ENCODE results near the gene TMED8.

DNA sequence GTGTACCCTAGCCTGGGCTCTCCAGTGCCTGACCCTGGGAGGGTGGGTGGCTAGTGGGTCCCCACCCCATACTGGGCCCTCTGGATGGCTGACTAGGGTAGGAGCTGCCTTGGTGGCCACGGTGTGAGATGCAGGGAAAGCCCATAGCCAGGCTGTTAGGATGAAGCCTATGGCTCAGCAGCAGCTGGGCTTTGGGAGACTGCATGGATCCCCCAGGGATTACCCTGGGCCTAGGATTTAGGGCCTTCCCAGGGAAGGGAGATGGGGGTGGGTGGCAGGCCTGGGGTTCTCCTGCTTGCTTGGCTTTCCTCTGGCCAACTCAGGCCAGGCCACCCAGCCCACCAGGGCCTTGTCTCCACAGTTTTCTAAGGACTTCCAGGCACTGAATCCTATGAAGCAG lies 49.8 kb downstream of the TMED8 start:
- TF ChIP-seq POLR2A (IDR thresholded peaks at IDR 0.05; ENCODE audit: low read depth, low read length), result no peak
- TF ChIP-seq RUNX3 (IDR thresholded peaks at IDR 0.05; ENCODE audit: low read length), result no peak
- no peak for TF ChIP-seq CREB1 (IDR thresholded peaks at IDR 0.05; ENCODE audit: low read depth)
- TF ChIP-seq, protein P1, sequence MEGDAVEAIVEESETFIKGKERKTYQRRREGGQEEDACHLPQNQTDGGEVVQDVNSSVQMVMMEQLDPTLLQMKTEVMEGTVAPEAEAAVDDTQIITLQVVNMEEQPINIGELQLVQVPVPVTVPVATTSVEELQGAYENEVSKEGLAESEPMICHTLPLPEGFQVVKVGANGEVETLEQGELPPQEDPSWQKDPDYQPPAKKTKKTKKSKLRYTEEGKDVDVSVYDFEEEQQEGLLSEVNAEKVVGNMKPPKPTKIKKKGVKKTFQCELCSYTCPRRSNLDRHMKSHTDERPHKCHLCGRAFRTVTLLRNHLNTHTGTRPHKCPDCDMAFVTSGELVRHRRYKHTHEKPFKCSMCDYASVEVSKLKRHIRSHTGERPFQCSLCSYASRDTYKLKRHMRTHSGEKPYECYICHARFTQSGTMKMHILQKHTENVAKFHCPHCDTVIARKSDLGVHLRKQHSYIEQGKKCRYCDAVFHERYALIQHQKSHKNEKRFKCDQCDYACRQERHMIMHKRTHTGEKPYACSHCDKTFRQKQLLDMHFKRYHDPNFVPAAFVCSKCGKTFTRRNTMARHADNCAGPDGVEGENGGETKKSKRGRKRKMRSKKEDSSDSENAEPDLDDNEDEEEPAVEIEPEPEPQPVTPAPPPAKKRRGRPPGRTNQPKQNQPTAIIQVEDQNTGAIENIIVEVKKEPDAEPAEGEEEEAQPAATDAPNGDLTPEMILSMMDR (IDR thresholded peaks at IDR 0.05 in 2 of 3, conservative IDR thresholded peaks at IDR 0.05 in 1 of 3; ENCODE audit: control insufficient read depth in 2 of 3, extremely low read depth in 1 of 3, insufficient read depth in 1 of 3, low read depth in 3 of 3, low read length in 3 of 3), result no peak
- TF ChIP-seq, protein P2, sequence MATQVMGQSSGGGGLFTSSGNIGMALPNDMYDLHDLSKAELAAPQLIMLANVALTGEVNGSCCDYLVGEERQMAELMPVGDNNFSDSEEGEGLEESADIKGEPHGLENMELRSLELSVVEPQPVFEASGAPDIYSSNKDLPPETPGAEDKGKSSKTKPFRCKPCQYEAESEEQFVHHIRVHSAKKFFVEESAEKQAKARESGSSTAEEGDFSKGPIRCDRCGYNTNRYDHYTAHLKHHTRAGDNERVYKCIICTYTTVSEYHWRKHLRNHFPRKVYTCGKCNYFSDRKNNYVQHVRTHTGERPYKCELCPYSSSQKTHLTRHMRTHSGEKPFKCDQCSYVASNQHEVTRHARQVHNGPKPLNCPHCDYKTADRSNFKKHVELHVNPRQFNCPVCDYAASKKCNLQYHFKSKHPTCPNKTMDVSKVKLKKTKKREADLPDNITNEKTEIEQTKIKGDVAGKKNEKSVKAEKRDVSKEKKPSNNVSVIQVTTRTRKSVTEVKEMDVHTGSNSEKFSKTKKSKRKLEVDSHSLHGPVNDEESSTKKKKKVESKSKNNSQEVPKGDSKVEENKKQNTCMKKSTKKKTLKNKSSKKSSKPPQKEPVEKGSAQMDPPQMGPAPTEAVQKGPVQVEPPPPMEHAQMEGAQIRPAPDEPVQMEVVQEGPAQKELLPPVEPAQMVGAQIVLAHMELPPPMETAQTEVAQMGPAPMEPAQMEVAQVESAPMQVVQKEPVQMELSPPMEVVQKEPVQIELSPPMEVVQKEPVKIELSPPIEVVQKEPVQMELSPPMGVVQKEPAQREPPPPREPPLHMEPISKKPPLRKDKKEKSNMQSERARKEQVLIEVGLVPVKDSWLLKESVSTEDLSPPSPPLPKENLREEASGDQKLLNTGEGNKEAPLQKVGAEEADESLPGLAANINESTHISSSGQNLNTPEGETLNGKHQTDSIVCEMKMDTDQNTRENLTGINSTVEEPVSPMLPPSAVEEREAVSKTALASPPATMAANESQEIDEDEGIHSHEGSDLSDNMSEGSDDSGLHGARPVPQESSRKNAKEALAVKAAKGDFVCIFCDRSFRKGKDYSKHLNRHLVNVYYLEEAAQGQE (IDR thresholded peaks at IDR 0.05; ENCODE audit: low read depth, low read length), result no peak
- TF ChIP-seq STAT3 (IDR thresholded peaks at IDR 0.05; ENCODE audit: low read depth, low read length), result no peak
- no peak for TF ChIP-seq GABPA (IDR thresholded peaks at IDR 0.05; ENCODE audit: low read depth)
- TF ChIP-seq, protein P3, sequence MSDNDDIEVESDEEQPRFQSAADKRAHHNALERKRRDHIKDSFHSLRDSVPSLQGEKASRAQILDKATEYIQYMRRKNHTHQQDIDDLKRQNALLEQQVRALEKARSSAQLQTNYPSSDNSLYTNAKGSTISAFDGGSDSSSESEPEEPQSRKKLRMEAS (IDR thresholded peaks at IDR 0.05; ENCODE audit: low read depth, low read length), result no peak
- TF ChIP-seq, protein P4, sequence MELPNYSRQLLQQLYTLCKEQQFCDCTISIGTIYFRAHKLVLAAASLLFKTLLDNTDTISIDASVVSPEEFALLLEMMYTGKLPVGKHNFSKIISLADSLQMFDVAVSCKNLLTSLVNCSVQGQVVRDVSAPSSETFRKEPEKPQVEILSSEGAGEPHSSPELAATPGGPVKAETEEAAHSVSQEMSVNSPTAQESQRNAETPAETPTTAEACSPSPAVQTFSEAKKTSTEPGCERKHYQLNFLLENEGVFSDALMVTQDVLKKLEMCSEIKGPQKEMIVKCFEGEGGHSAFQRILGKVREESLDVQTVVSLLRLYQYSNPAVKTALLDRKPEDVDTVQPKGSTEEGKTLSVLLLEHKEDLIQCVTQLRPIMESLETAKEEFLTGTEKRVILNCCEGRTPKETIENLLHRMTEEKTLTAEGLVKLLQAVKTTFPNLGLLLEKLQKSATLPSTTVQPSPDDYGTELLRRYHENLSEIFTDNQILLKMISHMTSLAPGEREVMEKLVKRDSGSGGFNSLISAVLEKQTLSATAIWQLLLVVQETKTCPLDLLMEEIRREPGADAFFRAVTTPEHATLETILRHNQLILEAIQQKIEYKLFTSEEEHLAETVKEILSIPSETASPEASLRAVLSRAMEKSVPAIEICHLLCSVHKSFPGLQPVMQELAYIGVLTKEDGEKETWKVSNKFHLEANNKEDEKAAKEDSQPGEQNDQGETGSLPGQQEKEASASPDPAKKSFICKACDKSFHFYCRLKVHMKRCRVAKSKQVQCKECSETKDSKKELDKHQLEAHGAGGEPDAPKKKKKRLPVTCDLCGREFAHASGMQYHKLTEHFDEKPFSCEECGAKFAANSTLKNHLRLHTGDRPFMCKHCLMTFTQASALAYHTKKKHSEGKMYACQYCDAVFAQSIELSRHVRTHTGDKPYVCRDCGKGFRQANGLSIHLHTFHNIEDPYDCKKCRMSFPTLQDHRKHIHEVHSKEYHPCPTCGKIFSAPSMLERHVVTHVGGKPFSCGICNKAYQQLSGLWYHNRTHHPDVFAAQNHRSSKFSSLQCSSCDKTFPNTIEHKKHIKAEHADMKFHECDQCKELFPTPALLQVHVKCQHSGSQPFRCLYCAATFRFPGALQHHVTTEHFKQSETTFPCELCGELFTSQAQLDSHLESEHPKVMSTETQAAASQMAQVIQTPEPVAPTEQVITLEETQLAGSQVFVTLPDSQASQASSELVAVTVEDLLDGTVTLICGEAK (IDR thresholded peaks at IDR 0.05; ENCODE audit: borderline replicate concordance), result no peak
- TF ChIP-seq, protein P5, sequence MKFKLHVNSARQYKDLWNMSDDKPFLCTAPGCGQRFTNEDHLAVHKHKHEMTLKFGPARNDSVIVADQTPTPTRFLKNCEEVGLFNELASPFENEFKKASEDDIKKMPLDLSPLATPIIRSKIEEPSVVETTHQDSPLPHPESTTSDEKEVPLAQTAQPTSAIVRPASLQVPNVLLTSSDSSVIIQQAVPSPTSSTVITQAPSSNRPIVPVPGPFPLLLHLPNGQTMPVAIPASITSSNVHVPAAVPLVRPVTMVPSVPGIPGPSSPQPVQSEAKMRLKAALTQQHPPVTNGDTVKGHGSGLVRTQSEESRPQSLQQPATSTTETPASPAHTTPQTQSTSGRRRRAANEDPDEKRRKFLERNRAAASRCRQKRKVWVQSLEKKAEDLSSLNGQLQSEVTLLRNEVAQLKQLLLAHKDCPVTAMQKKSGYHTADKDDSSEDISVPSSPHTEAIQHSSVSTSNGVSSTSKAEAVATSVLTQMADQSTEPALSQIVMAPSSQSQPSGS (IDR thresholded peaks at IDR 0.05; ENCODE audit: low read length), result no peak
